NCI-H1930 (cell line): ENCODE results near the gene NMNAT3.

Experiments
- DNase-seq, 2 experiments: peaks; one replicate each; lab custom pipeline; 2025; lab: John Stamatoyannopoulos, UW

The NMNAT3 gene

DNA sequence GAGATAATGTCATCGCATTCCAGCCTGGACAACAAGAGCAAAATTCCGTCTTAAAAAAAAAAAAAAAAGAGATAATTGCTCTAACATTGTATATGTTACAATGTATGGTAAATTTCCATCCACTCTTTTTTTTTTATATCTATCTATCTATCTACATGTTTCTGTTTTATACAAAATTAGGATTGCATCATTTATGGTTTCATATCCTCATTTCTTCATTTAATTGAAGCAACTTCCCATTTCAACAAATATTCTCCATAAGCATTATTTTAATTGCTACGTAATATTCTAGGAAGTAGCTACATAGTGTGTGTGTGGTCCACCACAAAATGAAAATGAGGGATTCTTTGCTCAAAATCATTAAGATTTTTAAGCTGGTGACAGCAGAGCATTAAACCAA is 156.6 kb downstream of the NMNAT3 start:
- no peak for DNase-seq

- no peak for DNase-seq
These were observed 157.6 kb downstream of the NMNAT3 start for GRCh38 chr3:139519998-139520737.

- DNase-seq: no peak
These were observed 158.6 kb downstream of the NMNAT3 start for GRCh38 chr3:139518926-139519842.

DNA sequence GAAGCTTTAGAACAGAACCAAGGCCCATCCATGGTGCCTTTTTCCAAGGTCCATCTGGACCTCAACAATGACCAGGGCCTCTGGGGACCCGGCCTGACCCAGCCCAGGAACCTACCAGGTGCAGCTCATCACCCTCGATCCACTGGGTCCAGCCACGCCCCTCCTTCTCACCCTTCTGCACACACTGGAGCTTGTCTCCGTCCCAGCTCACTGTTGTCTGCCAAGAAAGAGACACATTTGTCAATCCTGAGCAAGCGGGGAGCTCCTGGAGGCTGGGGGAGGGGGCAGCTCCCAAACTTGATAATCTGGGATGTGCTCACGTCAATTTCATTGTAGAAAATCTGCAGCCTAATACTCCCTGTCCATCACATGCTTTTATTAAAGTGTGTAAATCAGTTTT is 159.5 kb downstream of the NMNAT3 start:
- no peak for DNase-seq

DNA sequence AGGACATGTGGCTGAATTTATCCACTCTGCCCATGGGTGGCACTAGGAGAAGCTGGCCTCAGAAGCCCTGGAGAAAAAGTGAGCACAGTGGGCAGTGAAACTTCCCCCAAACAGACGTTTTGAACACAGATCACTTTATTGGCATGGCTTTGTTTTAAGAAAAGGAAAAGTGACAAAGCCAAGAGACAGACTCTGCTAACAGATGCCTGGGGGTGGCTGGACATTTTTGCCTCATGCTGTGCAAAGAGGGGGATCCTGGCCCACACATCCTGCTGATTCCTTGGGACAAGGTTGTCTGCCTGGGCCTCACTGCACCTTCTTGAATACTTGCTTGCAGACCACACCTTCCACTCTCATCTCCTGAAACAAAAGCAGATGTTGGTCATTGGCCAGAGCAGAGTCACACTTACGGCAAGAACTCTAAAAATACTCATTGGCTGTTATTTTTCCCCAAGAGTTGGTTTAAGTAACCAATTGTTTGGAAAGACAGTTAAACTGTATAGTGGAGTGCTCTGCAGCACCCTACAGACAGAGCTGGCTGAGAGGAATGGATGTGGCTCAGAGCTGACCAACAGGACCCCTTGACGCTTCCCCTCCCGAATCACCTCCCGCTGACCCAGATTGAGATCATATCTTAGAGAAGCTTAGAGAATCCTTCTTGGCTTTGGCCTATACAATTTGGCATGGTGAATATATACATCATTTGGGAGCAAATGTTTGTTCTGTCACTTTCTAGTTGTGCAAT is 160.3 kb downstream of the NMNAT3 start:
- no peak for DNase-seq

DNA sequence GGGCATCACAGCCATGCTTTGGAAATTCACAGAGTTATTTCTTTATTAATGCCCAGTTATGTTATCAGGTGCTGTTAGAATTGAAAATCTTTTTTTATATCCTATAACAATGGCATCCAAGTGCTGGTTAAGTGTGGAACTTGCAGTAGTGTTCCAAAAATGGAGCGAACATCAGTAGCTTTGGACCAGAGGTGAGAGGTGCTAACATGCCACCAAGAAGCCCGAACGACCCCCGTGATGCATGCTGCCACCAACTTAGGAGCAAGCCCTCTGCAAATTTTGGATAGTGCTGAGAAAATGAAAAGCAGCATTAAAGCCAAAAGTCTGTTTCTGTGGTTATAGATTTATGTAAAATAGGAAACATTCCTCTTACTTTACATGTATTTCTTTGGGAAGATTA is 163.0 kb downstream of the NMNAT3 start:
- no peak for DNase-seq
